Left kidney (tissue), 2 donors: Measurements from ENCODE around the gene MTMR12. TPM values are rescaled to one million over a fixed set of nuclear protein-coding genes. Genes with fewer than 3 reads are reported as not detected.
A peak's percentile ranks its signal among the peaks of the same experiment; 100 is the strongest.
"Not testable (repeated sequence)": the region's sequence is repeated elsewhere in the genome, so short reads cannot be mapped to it uniquely, and the experiment has no call there.

Experiments used
- DNase-seq: peaks from one replicate; pipeline ENCODE4 v3.0.0-alpha.2; 2013
- polyA plus RNA-seq: library from polyadenylated mRNA; unstranded; fragments of 120-200 nt; gene quantifications from one replicate; pipeline ENCODE4 v1.2.1, GENCODE V29; 2013; ENCODE audit not compliant: insufficient read length

Gene MTMR12
- polyA plus RNA-seq, 1 donor, result 38.4 TPM

DNA sequence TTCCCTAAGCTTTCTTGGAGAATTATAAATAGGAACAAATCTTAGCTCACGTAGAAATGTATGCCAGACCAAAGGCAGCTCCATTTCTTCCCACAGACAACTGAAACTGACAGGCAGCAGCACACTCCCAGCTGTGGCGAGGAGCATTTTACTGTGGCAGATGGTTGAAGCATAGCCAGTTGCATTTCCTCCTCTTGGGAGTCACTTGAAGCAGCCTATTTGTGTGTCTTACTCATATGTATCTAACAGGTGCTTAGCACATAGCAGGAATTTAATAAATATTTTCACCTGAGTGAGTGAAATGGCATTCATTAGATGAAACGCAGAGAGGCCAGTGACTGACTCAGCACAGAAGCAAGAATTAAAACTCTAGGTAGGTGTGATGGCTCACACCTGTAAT is 12.3 kb upstream of the MTMR12 start:
- no peak for DNase-seq

DNA sequence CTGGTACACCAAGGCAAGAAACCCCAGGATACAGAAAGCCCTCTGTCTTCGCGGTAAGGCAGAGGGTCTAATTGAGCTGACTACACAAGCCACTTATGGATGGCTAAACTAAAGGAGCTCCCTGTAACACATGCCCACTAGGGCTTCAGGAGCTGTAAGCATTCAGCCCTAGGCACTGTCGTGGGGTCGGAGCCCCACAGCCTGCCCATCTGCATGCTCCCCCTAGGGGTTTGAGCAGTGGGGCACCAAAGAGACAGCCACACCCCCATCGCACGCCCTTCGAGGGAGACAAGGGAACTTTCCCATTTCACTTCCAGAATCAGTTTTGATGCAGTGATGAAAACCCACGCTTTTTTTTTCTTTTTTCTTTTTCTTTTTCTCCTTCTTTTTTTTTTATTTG is 11.0 kb upstream of the MTMR12 start:
- DNase-seq, result no peak

DNA sequence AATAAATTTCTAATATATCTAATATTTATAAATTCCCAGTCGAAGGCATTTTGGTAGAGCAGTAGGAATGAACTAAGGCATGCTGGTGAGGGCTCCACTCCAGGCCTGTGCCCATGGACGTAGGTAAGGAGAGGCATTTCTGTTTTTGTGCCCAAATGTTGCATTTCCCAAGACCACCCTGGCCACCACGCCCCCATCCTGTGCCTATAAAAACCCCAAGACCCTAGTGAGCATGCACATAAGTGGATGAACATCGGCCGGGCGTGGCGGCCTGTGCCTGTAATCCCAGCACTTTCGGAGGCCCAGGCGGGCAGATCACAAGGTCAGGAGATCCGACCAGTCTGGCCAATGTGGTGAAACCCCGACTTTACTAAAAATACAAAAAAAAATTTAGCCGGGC is 10.1 kb upstream of the MTMR12 start:
- no peak for DNase-seq

DNA sequence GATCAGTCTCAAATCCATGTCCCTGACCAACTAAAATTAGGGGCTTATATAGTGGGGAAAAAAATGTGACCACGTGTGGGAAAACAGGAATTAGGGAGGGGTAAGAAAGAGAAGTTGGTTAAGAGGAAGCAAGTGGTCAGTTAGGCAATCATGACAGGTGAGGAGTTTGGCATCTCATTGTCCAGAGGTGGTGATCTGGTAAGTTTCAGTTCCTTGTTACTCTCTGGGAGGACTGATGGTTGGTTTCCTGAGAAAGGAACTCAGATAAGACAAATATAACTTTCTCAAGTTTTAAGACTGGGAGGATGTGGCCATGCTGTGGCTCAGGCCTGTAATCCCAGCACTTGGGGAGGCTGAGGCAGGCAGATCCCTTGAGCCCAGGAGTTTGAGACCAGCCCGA is 9.0 kb upstream of the MTMR12 start:
- not testable (repeated sequence) for DNase-seq

DNA sequence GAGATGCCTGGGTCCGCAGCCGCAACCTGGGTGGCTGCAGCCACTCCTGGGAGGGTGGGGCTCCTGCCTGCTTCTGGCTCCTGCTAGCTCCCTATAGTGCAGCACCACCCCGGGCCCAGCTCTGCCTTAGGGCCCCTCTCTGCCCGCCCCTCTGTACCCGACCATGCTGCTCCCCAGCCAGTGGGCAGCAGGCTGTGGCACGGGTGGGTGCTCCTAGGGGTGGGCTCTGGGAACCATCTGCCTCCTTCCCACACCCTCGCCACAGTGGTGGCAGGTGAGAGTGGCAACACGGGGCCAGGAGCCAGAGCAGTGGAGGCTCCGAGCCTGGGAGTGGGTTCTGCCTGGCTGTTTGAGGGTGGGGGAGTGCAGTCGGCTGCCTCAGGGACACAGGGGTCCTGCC is 7.8 kb upstream of the MTMR12 start:
- DNase-seq, result no peak

DNA sequence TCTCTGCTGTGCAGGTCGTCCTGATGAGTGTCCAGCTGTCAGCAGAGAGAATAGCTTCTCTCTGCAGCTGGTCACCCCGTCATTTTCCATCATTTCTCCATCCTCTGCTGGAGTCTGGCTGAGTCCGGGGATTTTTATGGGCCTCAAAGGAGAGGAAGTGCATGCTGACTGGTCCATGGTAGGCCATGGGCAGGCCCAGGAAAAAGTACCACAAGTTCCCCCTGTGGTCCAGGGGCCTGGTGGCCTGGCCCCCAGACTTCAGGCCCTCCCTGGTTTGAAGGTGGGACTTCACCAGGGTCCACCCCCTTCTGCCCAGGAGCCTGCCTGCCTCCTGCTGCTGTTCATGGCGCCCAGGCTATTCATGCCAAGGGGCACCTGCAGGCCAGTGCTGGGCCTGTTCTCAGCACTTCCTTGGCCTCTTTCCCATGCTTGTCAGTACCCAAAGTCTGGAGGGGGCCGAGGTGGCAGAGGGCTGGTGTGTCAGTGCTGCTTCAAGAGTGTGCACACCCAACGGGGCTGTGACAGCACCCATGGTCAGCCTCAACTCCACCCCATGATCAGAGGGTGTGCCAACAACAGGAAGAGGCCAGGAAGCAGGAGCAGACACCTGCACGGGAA is 7.3 kb upstream of the MTMR12 start:
- no peak for DNase-seq

DNA sequence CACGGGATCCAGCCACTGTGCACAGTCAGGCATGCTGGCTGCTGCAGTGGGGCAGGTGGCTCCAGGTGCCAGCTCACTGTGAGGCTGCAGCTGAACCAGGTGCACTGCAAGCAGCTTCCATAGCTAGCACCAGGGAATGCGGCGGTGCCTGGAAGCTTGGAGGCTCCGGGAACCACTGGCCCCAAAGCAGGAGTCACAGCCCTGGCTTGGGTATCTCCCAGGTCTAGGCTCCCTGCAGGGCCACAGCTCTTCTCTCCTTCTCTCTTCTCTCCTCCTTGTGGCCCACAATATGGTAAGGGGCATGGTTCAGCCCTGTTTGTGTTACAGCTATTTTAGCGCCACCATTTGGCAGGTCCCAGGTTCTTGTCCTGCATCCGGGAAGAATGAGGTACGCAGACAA is 6.7 kb upstream of the MTMR12 start:
- DNase-seq, result no peak

DNA sequence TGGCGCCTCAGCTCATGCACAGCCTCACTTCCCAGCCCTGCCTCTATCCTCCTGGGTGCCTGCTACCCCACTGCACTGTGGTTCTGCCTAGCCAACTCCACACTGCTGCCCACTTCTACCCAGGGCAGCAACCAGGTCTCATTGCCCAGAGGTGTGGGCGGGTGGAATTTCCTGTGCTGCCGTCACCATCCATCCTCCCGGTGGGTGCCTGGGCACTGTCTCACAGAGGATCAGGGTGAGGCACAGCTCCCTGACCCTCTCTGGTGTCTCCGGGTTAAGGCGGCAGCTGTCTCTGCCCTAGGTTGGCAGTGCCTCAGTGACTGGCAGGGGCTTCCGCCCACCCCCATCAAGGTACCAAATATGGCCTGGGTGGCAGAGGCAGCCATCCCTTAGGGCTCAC is 4.3 kb upstream of the MTMR12 start:
- DNase-seq, result no peak

DNA sequence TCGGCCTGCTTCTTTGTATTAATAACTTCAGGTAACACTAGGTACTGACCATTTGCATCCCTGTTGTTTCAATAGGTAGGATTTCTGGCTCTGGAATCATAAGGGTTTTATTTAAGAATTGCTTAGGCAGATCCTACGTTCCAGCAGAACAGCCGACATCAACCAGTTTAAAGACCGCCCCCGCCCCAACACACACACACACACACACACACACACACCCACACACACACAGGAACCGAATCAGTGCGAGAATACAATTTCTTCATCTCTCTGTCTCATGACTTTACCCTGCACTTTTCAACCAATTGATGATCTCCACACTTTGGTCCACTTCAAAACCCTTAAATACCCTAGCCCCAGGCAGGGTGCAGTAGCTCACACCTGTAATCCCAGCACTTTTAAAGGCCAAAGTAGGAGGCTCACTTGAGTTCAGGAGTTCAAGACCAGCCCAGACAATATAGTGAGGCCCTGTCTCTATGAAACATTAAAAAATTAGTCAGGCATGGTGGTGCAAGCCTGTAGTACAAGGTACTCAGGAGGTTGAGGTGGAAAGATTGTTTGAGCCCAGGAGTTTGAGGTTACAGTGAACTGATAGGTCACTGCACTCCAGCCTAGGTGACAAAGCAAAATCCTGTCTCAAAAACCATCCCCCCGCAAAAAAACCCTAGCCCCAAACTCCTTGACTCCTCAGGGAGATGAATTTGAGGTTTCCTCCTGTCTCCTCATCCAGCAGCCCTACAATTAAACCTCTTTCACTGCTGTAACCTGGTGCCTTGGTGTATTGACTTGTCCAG is 2.7 kb upstream of the MTMR12 start:
- no peak for DNase-seq

DNA sequence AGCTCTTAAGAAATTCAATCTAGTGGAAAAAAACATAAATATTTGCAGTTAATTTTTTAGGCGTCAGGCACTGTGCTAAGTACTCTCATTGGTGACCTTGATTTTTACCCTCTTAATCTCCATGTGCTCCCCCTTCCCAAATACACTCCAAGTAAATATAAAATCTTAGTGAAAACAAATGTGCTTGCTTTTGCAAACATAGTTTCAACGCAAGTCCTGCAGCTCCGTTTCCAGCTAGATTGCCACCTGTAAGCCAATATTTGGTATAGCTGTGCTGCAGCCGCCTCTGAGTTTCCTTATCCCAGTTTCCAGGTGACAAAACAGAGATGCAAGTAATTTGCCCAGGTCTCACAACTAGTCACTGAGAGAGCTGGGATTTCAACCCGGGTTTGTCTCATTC is 1.9 kb upstream of the MTMR12 start:
- DNase-seq, result no peak

DNA sequence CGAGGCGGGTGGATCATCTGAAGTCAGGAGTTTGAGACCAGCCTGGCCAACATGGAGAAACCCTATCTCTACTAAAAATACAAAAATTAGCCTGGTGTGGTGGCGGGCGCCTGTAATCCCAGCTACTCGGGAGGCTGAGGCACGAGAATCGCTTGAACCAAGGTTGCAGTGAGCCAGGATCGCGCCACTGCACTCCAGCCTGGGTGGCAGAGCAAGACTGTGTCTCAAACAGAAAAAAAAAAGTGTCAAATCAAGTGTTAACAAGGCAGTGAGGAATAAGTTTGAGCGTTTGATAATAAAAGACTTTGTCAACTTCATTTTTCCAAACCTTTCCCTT is 1.4 kb upstream of the MTMR12 start:
- DNase-seq, result not testable (repeated sequence)

DNA sequence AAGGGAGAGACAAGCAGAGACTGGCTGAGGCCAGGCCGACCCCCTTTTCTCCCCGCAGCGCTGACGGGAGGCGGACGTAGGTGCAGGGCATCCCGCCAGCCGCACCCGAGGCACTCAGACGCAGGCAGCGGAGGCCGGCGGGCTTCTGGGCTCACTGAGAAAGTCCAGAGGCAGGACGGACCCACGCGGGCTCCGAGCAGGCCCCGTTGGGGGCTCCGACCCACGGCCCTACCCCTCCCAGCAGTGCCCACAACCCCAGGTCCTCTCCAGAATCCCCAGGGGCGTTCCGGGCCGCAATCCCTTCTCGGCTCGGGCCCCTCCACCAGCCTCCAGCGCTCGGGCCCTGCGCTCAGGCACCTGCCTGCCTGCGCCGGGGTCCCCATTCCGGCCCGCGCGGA is 543 bp downstream of the MTMR12 start:
- DNase-seq, result peak; percentile 50

DNA sequence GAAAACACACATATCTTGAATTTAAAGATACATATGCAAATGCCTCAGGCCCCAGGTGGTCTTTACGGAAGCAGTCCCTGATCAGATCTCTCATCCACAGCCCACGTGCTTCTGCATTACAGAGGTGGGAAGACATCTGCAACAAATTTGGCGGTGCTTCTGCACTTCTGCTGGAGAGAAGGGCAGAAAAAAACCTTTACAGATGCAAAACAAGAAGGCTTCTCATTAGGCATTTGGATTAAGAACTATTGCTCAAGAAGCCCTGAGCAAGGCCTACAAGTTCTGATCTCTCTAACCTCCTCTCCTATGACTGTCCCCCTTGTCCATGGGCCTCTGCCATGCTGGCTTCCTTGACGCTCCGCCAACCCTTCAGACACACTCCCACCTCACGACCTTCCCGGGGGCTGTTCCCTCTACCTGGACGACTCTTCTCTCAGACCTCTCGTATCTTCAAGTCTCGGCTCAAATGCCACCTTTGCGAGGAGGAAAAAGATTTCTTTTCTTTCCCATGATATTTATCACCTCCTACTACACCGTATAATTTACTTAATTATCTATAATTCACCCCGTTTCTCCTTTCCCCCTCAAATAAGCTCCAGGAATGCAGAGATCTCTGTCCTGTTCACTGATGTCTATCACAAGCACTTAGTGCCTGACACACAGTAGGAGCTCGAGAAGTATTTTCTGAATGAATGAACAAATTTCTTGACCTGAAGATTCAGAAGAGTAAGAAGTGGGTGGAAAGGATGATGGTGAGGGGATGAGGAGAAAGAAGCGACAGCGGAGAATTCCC is 1.1 kb downstream of the MTMR12 start:
- no peak for DNase-seq

DNA sequence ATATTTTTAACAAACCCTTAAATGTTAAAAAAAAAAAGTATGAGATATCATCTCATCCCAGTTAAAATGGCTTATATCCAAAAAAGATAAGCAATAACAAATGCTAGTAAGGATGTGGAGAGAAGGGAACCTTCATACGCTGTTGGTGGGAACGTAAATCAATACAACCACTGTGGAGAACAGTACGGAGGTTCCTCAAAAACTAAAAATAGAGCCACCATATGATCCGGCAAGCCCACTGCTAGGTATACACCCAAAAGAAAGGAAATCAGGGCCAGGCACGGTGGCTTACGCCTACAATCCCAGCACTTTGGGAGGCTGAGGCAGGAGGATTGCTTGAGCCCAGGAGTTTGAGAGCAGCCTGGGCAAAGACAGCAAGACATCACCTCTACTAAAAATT is 3.0 kb downstream of the MTMR12 start:
- no peak for DNase-seq

DNA sequence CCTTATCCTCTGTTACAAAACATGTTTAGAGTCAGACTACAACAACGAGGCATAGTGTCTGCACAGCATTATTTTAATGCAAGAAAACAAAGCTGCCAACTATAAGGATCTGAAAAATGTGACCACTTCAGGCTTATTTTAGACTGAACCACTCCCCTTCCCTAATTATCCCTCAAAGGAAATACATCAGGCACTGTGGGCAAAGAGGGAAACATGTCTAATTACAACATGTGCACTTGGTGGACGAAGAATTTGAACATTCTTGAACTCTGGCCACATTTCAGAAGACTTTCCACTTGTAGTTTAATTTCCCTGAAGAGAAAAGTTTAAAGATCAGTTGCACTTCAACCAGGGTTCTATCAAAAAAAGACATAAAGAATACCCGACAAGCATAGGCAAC is 3.8 kb downstream of the MTMR12 start:
- no peak for DNase-seq

DNA sequence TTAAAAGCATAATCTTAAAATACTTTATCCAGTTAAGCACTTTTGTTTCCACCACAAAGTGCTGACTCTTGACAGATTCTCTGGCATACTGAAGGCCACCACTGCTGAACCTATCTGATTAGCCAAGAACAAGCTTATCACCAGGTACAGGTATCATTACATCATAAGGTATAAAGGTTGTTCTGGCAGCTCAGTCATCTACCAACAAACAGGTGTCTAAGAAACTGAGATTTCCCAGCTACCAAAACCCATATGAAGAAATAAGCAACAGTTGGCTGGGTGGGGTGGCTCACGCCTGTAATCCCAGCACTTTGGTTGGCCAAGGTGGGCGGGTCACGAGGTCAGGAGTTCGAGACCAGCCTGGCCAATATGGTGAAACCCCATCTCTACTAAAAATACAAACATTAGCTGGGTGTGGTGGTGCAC is 5.0 kb downstream of the MTMR12 start:
- no peak for DNase-seq

DNA sequence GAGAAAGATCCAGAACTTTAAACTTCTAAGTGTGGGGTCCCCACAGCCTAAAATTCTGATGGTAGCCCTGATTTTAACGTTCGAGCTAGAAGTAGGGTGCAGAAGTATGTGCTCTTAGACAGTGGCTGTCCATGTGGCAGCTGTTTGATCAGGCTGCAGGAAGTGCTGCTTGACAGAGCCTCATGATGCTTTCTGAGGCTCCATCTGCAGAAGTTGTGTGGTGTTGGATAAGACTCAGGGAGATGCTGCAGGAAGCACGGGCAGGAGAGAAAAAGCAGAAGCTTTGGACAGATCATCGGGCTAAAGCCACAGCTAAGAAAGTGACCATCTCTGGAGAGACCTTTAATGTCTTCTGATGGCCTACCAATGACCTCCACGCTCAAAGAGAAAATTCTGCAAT is 8.1 kb downstream of the MTMR12 start:
- DNase-seq, result no peak

DNA sequence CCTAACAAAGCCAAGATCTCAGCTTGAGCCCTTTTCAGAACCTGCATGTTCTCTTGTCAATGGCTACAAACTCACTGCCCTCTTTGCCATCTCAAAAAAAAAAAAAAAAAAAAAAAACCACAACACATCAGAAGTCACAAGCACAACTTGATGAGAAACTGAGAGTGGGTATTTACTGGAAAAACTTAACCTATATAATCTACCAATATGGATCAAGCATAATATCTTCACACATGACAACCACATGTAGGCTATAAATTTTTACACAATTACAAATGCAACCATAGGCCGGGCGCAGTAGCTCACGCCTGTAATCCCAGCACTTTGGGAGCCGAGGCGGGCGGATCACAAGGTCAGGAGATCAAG is 9.0 kb downstream of the MTMR12 start:
- no peak for DNase-seq

DNA sequence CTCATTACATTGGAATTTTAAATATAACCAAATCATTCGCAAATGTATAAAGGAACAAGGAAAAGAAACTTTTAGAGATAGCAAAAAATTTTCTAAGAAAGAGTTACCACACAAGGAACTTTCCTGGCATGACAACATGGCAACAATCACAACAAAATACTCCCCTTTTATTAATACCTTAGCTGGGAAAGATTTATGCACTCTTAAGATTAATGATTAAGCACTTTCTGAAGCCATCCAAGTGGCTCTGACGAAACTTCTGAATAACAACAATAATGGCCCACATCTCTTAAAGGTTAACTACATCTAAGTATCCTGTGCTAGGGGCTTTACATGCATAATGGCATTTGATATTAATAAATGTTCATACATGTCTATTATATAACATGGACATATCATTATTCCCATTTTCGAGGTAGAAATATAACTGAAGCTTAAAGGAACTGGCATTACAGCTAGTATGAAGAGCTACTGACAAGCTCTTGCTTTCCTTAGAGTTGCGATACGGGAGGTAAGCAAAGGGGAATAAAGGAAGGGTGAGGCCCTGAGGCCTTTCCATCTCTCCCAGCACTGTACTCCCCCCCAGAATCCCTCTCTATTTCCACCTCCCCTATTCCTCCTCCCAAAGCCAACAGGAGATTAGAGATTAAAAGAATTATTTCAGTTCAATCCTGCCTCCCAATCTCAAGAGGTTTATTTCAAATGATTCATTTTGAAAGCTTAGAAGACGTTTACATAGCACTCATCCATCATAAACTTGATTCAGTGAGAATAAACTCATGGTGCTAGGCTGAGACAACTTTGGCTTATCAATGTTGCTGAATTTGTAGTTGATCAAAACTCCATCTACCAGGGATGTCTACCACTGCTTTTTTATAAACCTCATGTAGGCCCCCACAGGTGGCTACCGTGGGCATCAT is 9.6 kb downstream of the MTMR12 start:
- DNase-seq, result no peak

DNA sequence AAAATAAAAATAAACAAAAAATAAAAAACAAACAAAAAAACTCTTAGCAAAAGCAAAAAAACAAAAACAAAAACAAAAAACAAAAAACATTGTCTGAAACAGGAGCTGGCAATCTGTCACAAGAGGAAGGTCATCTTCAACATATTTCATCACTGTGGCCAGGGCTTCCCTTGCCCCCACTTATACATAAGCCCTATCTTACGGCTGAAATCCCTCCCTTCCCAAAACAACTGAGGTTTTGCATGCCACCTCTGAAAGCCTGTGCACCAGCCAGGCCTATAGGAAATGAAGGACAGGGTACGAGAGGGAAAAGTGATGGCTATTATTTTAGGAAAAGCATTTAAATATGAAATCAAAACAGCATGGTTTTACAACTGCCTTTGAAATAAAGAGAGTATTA is 10.8 kb downstream of the MTMR12 start:
- no peak for DNase-seq

DNA sequence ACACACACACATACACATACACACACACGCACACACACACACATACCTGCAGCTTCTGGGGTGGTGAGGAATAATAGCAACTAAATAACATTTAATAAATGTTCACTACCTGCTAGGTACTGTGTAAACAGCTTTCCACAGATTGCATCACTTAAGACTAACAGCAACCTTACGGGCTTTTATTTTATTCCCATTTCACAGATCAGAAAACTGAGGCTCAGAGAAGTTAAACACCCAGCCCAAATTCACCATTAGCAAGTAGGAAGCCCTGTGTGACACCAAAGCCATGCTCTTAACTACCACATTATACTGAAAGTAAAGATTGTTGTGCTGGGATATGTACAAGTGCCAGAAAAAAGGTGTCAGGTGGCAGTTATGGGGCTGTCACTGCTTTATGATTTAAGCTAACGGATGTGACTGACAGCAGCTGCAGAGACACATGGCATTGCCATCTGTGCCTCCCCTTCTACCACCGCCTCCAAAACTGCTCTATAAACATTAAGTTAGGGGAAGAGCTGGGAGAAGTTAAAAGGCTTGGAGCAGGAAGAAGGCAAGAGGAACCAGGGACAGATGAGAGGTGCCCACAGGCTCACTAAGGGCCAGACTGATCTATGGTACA is 13.6 kb downstream of the MTMR12 start:
- no peak for DNase-seq

DNA sequence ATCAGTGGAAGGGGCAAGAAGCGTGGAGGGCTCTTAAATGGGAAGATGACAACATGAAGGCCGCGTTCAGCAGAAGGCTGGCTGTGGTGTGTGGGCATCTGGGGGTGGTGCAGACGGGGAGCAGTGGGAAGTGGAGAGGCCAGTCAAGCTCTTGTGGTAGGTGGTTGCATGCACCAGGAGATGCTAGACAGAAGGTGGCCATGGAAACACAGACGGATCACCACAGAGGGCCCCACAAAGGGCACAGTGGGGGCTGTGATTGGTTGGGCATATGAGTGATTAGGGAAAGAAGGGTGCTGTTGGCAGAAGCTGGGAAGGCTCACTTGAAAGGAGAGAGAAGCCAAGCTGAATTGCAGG is 14.7 kb downstream of the MTMR12 start:
- DNase-seq, result no peak
